ENCODE results near the gene BMAL1. TPM values are rescaled to one million over a fixed set of nuclear protein-coding genes. Genes with fewer than 3 reads are reported as not detected.

Gene BMAL1
- total and polyA plus RNA-seq, 9 donors = 17.7 to 53.4 (median 24.8) TPM

DNA sequence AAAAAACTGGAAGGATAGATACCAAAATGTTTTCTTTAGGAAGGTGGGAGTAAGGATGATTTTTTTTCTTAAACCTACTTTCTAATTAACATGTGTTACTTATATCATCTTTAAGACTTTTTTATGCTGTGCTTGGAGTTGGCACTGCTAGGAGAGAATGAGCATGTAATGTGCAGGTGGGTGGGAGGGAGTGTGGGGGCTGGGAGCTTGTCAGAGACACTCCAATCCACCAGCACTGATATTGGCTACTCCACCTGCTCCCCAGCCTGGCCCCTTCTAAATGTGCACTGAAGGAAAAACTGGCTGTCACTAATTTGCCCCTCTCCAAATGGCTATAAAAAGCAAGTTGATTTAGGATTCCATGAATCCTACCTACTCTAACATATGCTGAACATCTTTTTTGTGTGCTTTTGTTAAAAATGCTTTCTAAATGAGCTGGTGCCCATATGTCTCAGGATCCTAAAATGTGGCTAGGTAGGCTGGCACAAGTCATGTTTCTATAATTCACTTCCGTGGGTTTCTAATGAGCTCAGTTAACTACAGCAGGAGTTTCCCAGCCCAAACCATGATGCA lies 44.3 kb upstream of the BMAL1 start:
- Histone ChIP-seq H3K4me3 (no peak overlapping the region), H3K4me1 (ENCODE audit: insufficient read depth) (peaks cover 6% of the 10 kb centered on the region), H3K27me3 (no peaks in the 10 kb centered on the region), H3K36me3 (no peaks in the 10 kb centered on the region), H3K27ac (no peak overlapping the region), H3K9me3 (peaks cover 0 to 5% of the 10 kb centered on the region in 2 donors)
- DNase-seq = no peak
- WGBS, 3 donors = 34 to 43% (median 37%) methylated on average over 1 of the region's 1 CpG
- TF ChIP-seq POLR2A (IDR thresholded peaks at IDR 0.05) = no peak
- no peak for TF ChIP-seq EP300 (IDR thresholded peaks at IDR 0.05)
- TF ChIP-seq, protein P1, sequence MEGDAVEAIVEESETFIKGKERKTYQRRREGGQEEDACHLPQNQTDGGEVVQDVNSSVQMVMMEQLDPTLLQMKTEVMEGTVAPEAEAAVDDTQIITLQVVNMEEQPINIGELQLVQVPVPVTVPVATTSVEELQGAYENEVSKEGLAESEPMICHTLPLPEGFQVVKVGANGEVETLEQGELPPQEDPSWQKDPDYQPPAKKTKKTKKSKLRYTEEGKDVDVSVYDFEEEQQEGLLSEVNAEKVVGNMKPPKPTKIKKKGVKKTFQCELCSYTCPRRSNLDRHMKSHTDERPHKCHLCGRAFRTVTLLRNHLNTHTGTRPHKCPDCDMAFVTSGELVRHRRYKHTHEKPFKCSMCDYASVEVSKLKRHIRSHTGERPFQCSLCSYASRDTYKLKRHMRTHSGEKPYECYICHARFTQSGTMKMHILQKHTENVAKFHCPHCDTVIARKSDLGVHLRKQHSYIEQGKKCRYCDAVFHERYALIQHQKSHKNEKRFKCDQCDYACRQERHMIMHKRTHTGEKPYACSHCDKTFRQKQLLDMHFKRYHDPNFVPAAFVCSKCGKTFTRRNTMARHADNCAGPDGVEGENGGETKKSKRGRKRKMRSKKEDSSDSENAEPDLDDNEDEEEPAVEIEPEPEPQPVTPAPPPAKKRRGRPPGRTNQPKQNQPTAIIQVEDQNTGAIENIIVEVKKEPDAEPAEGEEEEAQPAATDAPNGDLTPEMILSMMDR (IDR thresholded peaks at IDR 0.05) = no peak
- intact Hi-C loops (cut with DNase I) = no loop called here

DNA sequence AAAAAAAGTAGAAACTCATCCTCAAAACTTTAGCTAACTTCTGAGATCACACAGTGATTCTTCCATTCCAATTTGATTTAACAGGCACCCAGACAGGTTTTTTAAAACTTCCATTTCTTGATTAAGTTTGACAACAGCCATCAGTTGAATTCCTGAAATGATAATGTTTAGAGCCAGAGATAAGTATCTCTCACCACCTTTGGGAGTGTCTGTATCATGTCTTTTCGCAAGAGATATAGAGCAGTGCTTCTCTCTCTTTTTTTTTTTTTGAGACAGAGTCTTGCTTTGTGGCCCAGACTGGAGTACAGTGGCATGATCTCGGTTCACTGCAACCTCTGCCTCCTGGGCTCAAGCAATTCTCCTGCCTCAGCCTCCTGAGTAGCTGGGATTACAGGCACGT lies 41.7 kb upstream of the BMAL1 start:
- no peak for DNase-seq
- Histone ChIP-seq H3K36me3 (no peaks in the 10 kb centered on the region), H3K9me3 (peaks cover 0 to 5% of the 10 kb centered on the region in 2 donors), H3K27me3 (no peaks in the 10 kb centered on the region), H3K4me1 (ENCODE audit: insufficient read depth) (no peaks in the 10 kb centered on the region), H3K4me3 (no peak overlapping the region), H3K27ac (no peak overlapping the region)
- intact Hi-C loops (cut with DNase I) = no loop called here
- TF ChIP-seq POLR2A (IDR thresholded peaks at IDR 0.05) (no peak), EP300 (IDR thresholded peaks at IDR 0.05) (no peak)
- TF ChIP-seq, protein P1 (IDR thresholded peaks at IDR 0.05) = no peak
- WGBS, 3 donors = 53 to 94% (median 88%) methylated on average over 3 of the region's 3 CpGs

DNA sequence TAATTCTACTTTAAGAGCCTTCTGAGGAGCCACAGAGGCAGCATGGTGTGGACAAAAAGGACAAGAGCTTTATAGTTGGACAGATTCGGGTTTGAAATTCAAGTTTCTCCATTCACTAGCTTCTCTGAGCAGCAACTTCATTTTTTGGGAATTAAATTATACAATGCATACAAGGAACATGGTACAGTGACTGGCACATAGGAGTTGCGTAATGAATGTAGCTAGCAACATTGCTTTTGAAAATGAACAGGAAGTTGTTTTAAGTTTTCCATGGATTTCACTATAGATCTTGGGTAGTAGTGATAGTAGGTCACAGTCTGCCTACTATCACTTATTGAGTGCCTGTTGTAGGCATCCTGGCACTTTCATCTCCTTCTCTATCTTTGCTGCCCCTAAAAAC lies 41.0 kb upstream of the BMAL1 start:
- intact Hi-C loops (cut with DNase I) = no loop called here
- no peak for TF ChIP-seq EP300 (IDR thresholded peaks at IDR 0.05)
- no peak for TF ChIP-seq POLR2A (IDR thresholded peaks at IDR 0.05)
- TF ChIP-seq, protein P1 (IDR thresholded peaks at IDR 0.05) = no peak
- Histone ChIP-seq H3K27me3 (no peaks in the 10 kb centered on the region), H3K4me1 (ENCODE audit: insufficient read depth) (no peaks in the 10 kb centered on the region), H3K27ac (no peak overlapping the region), H3K4me3 (no peak overlapping the region), H3K9me3 (peaks cover 0 to 5% of the 10 kb centered on the region in 2 donors), H3K36me3 (no peaks in the 10 kb centered on the region)
- WGBS, 3 donors = 49 to 93% (median 50%) methylated on average over 2 of the region's 2 CpGs
- no peak for DNase-seq

DNA sequence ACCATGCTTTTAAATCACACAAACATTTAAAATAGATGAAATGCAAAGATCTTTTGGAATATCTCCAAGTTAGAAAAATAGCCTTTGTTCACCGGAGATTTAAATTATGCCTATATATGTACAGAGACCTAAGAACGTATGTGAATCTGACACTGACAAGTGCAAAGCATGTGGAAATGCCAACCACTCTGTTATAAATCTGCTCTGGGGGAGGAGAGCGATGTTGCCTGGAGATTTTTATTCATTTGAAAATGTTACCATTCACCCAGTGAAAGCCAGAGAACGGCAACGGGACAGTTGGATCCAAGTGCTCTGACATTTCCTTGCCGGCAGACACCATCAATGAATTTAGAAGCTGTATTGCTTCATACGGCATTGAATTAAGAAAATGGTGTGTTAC lies 39.8 kb upstream of the BMAL1 start:
- intact Hi-C loops (cut with DNase I) = no loop called here
- Histone ChIP-seq H3K4me1 (ENCODE audit: insufficient read depth) (no peaks in the 10 kb centered on the region), H3K27ac (no peak overlapping the region), H3K4me3 (no peak overlapping the region), H3K9me3 (peaks cover 0 to 5% of the 10 kb centered on the region in 2 donors), H3K36me3 (no peaks in the 10 kb centered on the region), H3K27me3 (no peaks in the 10 kb centered on the region)
- 64 to 68% (median 67%) methylated on average over 7 of the region's 7 CpGs for WGBS, 3 donors
- no peak for TF ChIP-seq EP300 (IDR thresholded peaks at IDR 0.05)
- TF ChIP-seq, protein P1 (IDR thresholded peaks at IDR 0.05) = no peak
- TF ChIP-seq POLR2A (IDR thresholded peaks at IDR 0.05) = no peak
- no peak for DNase-seq
